ENCODE results near the gene NDUFA7. TPM values are rescaled to one million over a fixed set of nuclear protein-coding genes. Genes with fewer than 3 reads are reported as not detected.

Gene NDUFA7
- total RNA-seq = 22.6 and 24.3 TPM in 2 replicates

DNA sequence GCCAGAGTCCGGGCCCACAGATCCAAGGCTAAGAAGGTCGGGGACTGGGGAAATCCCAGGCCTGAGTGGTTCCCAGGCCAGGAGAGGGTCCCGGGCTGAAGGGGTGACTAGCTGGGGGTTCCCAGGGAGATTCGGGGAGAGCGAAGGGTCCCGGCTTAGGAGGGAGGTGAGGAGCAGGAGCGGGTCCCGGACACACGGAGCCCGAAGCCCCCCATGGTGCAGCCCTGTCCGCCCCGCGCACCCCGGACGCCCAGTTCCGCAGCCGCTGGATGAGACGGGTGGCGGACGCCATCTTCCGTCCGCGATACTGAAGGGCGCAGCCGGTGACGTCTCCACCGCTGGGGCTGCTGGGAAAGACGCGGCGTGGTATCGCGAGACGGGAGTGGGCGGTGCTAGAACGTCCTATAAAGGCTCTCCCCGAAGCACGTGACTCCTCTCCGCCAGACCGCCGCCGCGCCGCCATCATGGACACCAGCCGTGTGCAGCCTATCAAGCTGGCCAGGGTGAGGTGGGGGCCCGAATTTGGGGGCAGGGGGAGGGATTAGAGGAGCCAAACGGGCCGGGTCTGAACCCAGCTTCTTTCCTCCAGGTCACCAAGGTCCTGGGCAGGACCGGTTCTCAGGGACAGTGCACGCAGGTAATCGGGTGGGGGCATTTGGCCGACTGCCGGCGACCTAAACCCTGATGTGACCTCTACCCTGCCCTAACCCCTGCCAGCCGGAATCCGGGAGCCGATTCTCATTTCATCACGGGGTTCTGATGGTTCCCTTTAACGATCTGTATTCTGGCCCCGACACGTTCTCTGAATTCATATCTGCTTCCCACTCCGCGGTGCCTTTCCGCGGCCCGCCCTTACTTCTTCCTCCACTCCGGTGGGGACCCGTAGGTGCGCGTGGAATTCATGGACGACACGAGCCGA lies at the start of gene NDUFA7, which contains the start of gene RPS28:
Gene NDUFA7, minus strand, starts transcription at position 309 of the 919 bp plus-strand sequence. Its CDS starts 17 bp downstream, at position 292.
Gene RPS28, plus strand, starts transcription at position 430 of the 919 bp plus-strand sequence. Its CDS starts 35 bp downstream, at position 465.

DNA sequence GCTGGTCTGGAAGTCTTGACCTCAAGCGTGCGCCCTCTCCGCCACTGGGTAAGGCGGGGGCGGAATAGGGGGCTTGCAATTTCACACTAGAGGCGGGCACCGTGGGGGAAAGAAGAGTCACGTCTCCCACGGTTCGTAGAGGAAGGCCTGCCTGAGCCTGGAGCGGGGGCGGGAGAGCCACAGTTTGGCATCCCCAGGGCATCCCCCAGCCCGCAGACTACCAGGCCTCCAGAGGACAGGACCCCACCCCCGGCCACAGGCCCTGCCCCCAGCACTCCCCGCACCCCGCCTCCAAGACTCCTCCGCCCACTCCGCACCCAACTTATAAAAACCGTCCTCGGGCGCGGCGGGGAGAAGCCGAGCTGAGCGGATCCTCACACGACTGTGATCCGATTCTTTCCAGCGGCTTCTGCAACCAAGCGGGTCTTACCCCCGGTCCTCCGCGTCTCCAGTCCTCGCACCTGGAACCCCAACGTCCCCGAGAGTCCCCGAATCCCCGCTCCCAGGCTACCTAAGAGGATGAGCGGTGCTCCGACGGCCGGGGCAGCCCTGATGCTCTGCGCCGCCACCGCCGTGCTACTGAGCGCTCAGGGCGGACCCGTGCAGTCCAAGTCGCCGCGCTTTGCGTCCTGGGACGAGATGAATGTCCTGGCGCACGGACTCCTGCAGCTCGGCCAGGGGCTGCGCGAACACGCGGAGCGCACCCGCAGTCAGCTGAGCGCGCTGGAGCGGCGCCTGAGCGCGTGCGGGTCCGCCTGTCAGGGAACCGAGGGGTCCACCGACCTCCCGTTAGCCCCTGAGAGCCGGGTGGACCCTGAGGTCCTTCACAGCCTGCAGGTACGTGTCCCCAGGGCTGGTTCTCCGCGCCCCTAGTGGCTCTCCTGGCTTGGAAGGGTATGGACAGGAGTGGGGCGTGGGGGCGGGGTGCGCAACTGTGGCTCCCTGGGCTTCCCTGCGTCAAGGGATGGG lies 42.9 kb upstream of the NDUFA7 start, which contains the start of gene ANGPTL4:
Gene ANGPTL4, plus strand, starts transcription at position 353 of the 969 bp plus-strand sequence. Its CDS starts 167 bp downstream, at position 520.

DNA sequence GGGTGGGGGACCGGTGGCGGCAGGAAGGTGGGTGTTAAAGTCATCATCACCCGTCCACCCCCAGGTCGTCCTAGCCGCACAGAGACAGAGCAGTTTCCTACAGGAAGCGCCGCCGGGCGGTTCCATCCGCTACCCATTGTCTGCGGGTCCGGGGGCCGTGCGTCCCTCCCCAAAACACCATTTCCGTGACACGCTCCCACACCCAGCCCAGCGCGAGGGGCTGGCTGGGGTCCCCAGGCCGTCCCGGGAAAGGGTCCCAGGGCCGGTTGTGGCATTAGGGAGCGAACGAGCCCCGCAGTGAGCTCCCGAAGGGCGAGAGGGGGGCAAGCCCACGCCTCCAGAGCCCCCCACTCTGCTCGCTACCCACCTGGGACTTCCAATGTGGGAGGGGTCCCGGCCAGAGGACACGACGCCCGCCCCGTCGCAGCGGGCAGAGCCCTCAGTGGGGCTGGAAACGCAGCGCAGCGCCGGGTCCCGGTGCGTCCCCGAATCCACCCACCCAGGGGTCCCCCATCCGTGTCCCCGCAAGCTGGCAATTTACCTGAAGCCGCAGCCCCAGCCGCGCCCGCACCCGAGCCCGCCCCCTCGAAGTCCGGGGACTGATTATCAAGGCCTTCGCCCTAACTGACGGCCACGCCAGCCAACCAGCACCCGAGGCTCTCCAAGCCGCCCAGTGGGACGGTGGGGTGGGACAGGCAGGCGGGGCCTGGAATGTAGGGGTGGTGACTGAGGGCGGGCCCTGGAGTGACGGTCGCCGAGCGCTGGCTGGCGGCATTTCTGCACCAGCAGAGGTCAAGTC lies 21.7 kb upstream of the NDUFA7 start, which contains the start of gene KANK3:
Gene KANK3, minus strand, starts transcription at position 579 of the 799 bp plus-strand sequence. CDS start 5,434 bp downstream, outside the sequence.

DNA sequence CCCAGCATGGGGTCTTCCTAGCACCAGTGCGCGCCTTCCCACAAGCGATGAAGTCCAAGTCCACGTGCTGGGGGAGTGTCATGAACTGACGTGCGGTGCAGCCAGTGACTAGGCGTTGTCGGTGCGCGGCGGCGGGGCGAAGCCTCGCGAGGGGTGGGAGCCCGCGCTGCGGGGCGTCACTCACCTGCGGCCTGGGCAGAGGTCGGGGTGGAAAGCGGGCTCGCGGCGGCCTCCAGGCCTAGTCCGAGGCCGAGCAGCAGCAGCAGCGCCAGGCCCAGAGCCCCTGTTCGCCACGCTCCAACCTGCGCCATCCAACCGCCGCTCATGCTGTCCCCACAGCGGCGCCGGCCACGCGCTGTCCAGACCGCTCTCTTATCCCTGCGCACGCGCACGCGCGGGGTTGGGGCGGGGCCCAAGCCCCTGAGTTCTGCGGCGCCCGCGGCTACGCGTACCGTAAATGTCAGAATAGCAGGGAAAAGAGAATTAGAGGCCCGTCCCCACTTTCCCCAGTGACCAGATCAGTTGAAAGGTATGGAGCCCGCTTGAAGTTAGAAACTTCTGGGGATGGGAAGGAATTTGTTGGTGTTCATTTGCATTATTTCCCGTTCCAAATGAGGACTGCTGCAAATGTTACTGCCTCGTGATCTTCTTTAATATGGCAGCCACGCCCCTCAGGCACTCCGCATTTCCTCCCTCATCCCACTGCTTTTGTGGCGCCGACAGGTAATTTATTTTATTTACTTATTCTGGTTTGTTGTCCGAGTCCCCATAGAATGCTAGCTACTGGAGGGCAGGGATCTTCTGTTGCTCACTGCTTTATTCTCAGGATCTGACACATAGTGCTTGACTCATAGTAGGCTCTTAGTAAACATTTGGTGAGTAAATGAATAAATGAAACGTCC lies 13.0 kb downstream of the NDUFA7 start, which contains the start of gene CD320:
Gene CD320, minus strand, starts transcription at position 394 of the 902 bp plus-strand sequence. Its CDS starts 68 bp downstream, at position 326.

Other genes with a start within 250 kb of the NDUFA7 start
- gene FBN3, start 171.8 kb downstream of the NDUFA7 start, total RNA-seq = not detected in 2 replicates
- 0.72 and 8.5 TPM in 2 replicates for gene CERS4, start 112.0 kb downstream of the NDUFA7 start, total RNA-seq
- gene CD320, start 13.0 kb downstream of the NDUFA7 start, total RNA-seq = 25.8 and 50.6 TPM in 2 replicates
- gene RPS28, start 121 bp upstream of the NDUFA7 start, total RNA-seq = 66.7 and 318 TPM in 2 replicates
- gene KANK3, start 21.9 kb upstream of the NDUFA7 start, total RNA-seq = 0.22 and 0.86 TPM in 2 replicates
- gene ANGPTL4, start 42.8 kb upstream of the NDUFA7 start, total RNA-seq = 2.6 and 18.5 TPM in 2 replicates
- gene RAB11B, start 69.0 kb upstream of the NDUFA7 start, total RNA-seq = 29.1 and 48.4 TPM in 2 replicates
- 56.0 and 65.9 TPM in 2 replicates for gene MARCHF2, start 91.9 kb upstream of the NDUFA7 start, total RNA-seq
- gene HNRNPM, start 123.6 kb upstream of the NDUFA7 start, total RNA-seq = 50.8 and 71.0 TPM in 2 replicates
- under 0.01 TPM in 1 of 2 replicates, not detected in the other for gene PRAM1, start 181.3 kb upstream of the NDUFA7 start, total RNA-seq
- gene ZNF414, start 192.8 kb upstream of the NDUFA7 start, total RNA-seq = 9.9 and 13.3 TPM in 2 replicates